NCI-H510A treated with DMSO at 0.1 percent for 48 hours (cell line): ENCODE measurements around the gene CIROP.
"Not testable (repeated sequence)": the region's sequence is repeated elsewhere in the genome, so short reads cannot be mapped to it uniquely, and the experiment has no call there.

Source experiments
- DNase-seq: peaks from one replicate; lab custom pipeline; 2025; lab: John Stamatoyannopoulos, UW

CIROP gene

GRCh38 chr14:23114669-23115038 is 9.9 kb upstream of the CIROP start:
- DNase-seq: no peak

- DNase-seq: no peak
Observed at GRCh38 chr14:23114120-23114458, 9.3 kb upstream of the CIROP start.

- DNase-seq: no peak
Observed at GRCh38 chr14:23113431-23114119, 8.8 kb upstream of the CIROP start.

GRCh38 chr14:23112359-23113178 is 7.8 kb upstream of the CIROP start:
- DNase-seq: no peak

- no peak for DNase-seq
Observed at GRCh38 chr14:23110579-23111365, 6.0 kb upstream of the CIROP start.

GRCh38 chr14:23109769-23110168 is 5.0 kb upstream of the CIROP start:
- no peak for DNase-seq

- DNase-seq: not testable (repeated sequence)
Observed at GRCh38 chr14:23108169-23108568, 3.4 kb upstream of the CIROP start.

GRCh38 chr14:23107620-23108019 is 2.8 kb upstream of the CIROP start:
- not testable (repeated sequence) for DNase-seq

- no peak for DNase-seq
Observed at GRCh38 chr14:23106747-23107045, 1.9 kb upstream of the CIROP start.

GRCh38 chr14:23105348-23105824 is 597 bp upstream of the CIROP start:
- no peak for DNase-seq

GRCh38 chr14:23104070-23104590 is 659 bp downstream of the CIROP start:
- no peak for DNase-seq

GRCh38 chr14:23103581-23103980 is 1.2 kb downstream of the CIROP start:
- no peak for DNase-seq

GRCh38 chr14:23102801-23103200 is 2.0 kb downstream of the CIROP start:
- no peak for DNase-seq

GRCh38 chr14:23101986-23102625 is 2.7 kb downstream of the CIROP start:
- DNase-seq: no peak

- no peak for DNase-seq
Observed at GRCh38 chr14:23101213-23101970, 3.4 kb downstream of the CIROP start.

GRCh38 chr14:23099212-23099861 is 5.5 kb downstream of the CIROP start:
- DNase-seq: no peak

- DNase-seq: no peak
Observed at GRCh38 chr14:23097786-23098185, 7.0 kb downstream of the CIROP start.

- DNase-seq: no peak
Observed at GRCh38 chr14:23095196-23096108, 9.3 kb downstream of the CIROP start, which contains the start of gene C14orf119. TSS of gene C14orf119 (plus strand) at chr14:23095505. CDS start at chr14:23097659, 2,154 bp downstream.

- no peak for DNase-seq
Observed at GRCh38 chr14:23094666-23095195, 10.1 kb downstream of the CIROP start, which contains the start of gene ACIN1. TSS of gene ACIN1 (minus strand) at chr14:23095136. CDS start at chr14:23095112, 24 bp downstream.
